ENCODE results near the gene BARX1.
"Not testable (repeated sequence)": the region's sequence is repeated elsewhere in the genome, so short reads cannot be mapped to it uniquely, and the experiment has no call there.

BARX1 gene, protein sequence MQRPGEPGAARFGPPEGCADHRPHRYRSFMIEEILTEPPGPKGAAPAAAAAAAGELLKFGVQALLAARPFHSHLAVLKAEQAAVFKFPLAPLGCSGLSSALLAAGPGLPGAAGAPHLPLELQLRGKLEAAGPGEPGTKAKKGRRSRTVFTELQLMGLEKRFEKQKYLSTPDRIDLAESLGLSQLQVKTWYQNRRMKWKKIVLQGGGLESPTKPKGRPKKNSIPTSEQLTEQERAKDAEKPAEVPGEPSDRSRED

DNA sequence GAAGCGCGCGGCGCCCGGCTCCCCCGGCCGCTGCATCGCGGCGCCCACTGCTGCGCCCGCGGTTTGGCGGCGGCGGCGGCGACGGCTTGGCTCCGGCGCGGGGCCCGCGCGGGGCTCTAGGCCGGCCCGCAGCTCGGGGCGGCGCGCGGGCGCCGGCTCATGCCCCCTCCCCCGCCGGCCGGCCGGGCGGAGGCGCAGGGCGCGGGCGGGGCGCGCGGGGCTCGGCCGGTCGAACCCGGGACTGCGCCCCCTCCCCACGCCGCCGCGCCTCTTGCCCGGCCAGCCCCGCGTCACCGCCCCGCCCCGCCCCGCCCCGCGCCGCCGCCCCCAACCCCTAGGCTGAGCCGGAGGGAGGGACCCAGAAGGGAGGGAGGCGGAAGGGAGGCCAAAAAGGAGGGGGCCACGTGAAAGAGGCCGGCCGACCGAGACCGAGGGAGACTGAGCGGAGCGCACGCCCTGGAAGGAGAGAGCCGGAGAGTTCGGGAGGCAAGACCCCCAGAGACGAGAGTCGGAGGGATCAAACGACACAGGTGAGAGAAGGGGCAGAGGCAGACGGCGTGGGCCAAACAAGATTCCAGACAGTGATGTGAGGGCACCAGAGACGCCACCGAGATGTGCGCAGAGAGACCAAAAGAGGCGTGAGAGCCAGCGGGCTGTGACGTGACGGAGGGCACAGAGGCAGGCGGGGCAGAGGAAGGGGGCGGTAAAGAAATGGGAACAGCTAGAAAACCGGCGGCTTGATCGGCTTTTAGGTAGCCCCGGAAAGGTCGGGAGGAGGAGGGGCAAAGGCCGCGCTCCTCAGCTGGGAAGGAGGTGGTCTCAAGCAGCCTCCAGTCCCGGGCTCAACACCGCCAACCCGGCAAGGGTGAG is at the start of gene BARX1:
BARX1 (minus strand) TSS at position 245 of the 870 bp plus-strand sequence; CDS start at position 36, 209 bp downstream.
- no peak for DNase-seq (ENCODE audit: low read depth, low spot score)

DNA sequence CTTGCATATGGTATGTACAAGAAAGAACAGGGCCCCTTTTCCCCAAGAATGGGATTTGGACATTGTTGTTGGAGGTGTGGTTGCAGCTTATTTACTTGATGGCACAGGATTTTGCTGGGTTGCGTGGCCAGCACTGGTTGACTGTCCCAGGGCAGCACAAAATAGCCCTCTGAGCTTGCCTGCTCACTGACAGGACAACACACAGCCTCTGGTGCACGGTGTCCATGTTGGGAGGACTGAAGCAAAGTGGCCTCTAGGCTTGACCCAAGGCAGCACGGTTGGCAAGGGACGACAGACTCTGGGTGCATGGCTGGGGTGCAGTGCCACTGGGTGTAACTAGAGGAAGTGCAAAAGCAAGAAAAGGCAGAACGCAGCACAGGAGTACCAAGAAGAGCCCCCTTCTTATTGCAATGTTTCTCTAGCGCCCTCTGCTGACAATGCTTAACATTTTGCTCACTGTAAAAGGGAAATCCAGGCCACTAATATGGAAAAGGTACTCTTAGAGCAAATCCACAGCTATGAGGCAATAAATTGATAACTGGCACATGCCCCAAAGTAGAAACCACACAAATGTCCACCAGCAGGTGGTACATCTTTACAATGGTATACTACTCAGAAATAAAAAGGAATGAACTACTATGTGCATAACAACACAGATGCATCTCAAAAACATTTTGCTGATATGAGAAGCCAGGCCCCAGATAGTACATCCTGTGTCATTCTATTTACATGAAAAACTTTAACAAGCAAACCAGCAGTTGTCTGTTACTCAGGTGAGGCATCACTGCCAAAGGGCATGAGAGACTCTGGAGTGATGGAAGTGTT is 47.4 kb upstream of the BARX1 start:
- no peak for DNase-seq (ENCODE audit: low read depth, low spot score)

DNA sequence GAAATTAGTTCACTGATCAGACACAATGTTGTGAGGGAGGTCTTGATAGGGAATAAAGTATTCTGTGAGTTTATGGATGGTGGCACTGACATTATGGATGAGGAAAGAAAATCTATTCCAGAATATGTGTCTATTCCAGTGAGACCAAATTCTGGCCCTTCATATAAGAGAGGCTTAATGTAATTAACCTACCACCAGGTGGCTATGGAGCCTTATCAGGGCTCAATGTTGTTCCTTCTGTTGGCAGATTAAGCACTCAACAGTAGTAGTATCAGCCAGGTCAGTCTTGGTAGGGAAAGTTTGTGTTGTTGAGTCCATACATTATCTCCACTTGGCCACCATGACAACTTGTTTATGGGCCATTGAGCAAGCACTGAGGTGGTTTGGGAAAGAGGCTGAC is 41.7 kb upstream of the BARX1 start:
- no peak for DNase-seq (ENCODE audit: low read depth, low spot score)

DNA sequence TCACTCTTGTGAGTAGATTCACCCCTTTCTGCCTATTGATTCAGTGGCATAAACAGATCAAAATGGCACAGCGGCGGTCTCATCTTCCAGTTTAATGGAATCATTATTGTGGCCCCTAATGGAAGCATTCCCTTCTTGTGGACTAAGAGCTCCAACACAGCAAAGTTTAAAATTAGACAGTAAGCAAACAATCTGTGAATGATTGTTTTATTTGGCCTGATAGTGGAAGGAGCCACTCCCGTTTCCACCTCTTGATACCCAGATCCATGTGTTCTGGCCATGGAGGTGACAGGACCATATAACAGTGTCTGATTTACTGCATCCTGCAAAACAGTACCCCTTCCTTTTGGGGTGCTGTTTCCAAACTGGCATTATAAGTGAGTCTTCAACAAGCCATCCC is 41.2 kb upstream of the BARX1 start:
- no peak for DNase-seq (ENCODE audit: low read depth, low spot score)

DNA sequence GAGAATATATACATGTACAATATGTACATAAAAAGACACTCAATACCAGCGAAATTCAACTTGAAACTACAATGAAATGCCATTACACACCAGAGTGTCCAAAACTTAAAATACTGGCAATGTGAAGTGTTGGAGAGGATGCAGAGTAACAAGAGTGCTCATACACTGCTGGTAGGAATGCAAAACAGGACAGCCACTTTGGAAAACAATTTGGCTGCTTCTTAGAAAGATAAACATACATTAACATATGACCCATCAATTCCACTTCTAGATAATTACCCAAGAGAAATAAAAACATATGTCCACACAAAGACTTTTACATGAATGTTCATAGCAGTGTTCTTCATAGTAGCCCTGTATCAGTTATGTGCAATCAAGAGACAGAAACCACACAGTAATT is 39.4 kb upstream of the BARX1 start:
- DNase-seq (ENCODE audit: low read depth, low spot score), result no peak

DNA sequence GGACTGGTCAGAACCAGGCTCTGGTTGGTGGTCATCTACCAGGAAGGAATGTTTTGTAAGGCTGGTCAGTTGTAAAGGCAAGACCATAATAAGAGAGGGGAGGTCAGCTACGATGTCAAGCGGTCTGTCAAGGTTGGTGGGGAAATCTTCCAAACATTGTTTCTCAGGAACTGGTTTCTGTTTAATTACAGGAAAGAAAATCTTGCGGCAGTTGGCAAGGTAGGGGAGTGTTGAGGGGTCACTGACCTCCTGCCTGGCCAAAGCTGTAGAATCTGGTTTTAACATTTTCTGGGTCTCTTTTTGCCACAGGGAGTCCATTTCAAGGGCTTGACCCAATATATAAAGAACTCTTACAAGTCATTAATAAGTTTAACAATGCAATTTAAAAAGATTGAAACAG is 39.0 kb upstream of the BARX1 start:
- no peak for DNase-seq (ENCODE audit: low read depth, low spot score)

DNA sequence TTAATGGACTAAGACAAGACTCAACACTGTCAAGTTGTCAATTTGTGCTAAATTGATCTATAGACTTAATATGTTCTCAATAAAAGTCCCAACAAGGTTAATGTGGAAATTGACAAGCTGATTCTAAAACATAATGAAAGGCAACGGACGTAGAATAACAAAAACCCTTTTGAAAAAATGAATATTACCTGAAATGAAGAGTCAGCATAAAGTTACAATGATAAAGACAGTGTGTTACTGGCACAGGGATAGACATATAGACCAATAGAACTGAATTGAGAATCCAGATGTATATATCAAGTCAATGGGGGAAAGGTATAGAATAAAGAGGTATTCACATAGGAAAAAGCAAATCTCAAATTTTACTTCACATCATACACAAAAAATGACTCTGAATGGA is 37.7 kb upstream of the BARX1 start:
- no peak for DNase-seq (ENCODE audit: low read depth, low spot score)

DNA sequence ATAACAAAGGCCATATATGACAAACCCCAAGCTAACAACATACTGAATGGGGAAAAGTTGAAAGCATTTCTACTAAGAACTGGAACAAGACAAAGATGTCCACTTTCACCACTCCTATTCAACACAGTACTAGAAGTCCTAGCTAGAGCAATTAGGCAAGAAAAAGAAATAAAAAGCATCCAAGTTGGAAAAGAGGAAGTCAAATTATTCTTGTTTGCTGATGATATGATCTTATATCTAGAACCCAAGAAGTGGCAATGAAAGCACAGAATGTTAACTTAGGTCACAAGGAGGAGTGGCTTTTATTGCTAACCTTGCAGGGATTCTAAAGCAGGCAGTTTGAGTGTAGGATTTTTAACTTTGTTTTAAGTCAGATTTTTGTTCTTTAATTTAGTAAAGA is 35.3 kb upstream of the BARX1 start:
- DNase-seq (ENCODE audit: low read depth, low spot score), result no peak

DNA sequence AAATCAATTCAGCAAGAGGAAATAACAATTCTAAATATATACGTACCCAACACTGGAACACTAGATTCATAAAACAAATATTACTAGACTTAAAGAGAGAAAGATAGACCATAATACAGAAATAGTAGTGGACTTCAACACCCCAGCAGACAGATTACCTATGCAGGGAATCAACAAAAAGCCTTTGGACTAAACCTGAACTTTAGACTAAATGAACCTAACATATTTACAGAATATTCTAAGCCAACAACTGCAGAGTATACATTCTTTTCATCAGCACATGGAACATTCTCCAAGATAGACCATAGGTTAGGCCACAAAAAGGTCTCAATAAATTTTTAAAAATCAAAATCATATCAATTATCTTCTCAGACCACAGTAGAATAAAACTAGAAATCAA is 32.9 kb upstream of the BARX1 start:
- DNase-seq (ENCODE audit: low read depth, low spot score), result no peak

DNA sequence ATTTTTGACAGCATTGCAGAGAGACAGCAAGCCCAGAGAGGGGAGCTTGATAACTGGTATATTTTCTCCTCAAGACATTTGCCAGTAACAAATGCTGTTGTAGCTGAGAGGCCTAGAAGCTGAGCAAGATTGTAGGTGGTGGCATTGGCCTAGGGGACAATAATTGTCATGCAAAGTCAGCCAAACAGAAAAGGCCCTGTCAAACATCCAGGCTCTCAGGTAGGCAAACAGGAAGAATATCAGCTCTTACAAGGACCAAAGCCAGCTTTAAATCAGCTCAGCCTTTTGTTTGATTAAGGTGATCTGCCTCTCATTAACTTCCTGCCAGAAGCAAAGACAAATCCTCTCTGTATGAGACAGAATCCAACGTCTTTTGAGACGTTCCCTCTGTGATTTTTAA is 29.7 kb upstream of the BARX1 start:
- no peak for DNase-seq (ENCODE audit: low read depth, low spot score)

DNA sequence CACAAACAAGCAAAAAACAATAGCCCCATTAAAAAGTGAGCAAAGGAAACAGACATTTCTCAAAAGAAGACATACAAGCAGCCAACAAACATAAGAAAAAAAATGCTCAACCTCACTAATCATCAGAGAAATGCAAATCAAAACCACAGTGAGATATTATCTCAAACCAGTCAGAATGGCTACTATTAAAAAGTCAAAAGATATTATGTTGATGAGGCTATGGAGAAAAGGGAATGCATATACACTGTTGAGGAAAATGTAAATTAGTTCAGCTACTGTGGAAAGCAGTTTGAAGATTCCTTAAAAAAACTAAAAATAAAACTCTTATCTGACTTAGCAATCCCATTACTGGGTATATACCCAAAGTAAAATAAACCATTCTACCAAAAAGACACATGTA is 28.7 kb upstream of the BARX1 start:
- DNase-seq (ENCODE audit: low read depth, low spot score), result no peak

DNA sequence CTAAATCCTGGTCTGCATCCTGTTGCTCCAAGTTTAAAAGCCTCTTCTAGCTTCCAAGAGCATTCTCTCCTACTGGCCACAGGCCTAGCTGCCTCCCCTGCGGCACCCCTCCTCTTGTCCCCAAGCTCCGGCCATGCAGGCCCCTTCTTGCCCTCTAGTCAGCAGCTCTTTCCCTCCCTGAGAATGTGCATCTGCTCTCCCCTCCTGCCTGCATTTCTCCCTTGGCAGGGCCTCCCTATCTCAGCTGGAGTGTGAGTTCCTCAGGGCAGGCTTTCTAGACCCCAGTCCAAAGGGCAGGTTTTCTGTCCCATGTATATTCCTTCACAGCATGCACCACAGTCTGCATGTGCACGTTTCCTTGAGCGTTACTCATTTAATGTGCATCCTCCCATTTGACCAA is 24.6 kb upstream of the BARX1 start:
- DNase-seq (ENCODE audit: low read depth, low spot score), result no peak

DNA sequence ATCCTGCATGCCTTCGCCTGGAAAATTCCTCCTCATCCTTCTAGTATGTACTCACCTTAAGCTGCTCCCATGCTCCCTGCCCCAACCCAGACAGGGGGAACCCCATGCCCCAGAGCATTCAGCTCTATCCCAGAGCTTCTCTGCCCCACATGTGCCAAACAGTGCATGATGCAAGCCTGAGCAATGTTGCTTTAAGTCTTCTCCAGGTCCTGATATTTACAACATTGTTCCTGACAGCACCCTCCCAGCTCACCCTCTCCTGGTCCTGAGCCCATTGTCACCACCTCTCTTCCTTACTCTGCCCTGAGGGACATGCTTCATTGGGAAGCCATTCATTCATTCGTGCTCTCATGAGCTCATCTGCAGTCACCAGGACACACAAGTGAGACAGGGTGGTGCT is 23.4 kb upstream of the BARX1 start:
- DNase-seq (ENCODE audit: low read depth, low spot score), result no peak

DNA sequence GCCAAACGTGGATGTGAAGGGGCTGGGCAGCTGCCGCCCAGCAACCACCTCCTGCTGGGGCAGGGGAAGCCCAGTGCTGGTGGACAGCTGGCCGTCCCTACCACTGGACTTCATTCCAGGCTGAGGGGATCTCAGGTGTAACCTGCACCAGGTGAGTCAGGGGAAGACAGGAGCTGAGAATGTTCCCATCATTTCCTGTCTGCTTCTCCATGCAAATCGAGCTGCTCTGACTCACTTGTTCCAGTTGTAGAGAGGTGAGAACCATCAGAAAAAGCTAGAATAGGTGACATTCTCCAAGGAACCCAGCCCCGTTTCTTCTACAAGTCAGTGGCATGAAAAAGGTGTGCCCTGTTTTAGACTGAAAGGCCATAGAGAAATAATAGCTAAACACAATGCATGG is 21.8 kb upstream of the BARX1 start:
- no peak for DNase-seq (ENCODE audit: low read depth, low spot score)

DNA sequence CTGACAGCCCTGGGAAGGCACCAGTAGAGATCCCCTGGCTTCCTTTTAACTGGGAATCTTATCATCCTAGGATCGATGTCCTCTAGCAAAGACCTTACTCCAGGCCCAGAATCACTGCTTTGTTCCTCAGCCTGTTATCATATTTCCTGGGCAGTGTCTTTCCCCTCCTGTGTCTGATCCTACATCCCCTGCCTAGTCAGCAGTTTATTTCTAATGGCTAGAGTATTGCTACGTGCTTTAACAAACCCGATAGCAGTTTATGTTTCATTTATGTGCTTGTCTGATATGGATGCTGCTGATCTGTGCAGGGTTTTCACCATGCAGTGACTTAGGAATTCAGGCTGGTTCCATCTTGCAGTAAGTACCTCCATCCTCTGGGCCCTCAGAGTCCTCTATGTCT is 20.9 kb upstream of the BARX1 start:
- DNase-seq (ENCODE audit: low read depth, low spot score), result no peak

DNA sequence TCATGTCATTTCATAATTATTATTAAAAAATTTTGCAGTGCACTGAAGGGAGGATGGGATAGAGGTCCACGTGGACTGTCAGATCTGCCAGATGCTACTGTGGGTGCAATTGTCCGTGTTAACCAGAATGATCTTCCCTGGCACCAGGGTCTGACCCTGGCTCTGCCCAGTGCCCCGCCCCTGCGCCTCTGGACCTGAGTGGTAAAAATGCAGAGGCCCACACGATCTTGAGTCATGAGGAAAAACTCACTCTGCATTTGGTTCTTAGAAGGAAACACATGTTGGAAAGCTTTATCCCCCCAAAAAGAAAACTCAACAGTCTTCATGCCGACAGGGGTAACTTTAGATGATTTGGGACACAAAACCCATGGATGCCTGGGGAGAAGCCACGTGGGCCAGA is 20.1 kb upstream of the BARX1 start:
- no peak for DNase-seq (ENCODE audit: low read depth, low spot score)

DNA sequence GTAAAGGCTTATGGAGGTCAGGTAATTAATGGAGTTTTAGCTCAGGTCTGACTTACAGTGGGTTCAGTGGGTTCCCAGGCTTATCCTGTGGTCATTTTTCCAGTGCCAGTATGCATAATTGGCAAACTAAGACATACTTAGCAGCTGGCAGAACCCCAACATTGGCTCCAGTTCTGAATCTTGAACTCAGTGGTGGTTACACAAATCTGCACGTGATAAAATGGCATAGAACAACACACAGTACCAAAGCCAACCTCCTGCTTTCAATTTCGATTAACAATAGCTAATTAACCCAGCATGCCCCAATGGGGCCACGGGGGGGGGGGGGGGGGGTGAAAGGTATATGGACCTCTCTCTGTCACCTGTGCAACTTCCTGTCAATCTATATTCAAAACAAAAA is 19.0 kb upstream of the BARX1 start:
- no peak for DNase-seq (ENCODE audit: low read depth, low spot score)

DNA sequence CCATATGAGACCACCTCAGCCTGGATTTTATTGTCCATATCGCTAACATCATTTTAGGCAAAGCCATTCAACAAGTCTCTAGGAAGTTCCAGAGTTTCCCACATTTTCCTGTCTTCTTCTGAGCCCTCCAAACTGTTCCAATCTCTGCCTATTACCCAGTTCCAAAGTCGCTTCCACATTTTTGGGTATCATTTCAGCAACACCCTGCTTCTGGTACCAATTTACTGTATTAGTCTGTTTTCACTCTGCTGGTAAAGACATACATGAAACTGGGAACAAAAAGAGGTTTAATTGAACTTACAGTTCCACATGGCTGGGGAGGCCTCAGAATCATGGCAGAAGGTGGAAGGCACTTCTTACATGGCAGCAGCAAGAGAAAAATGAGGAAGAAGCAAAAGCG is 17.5 kb upstream of the BARX1 start:
- DNase-seq (ENCODE audit: low read depth, low spot score), result not testable (repeated sequence)

DNA sequence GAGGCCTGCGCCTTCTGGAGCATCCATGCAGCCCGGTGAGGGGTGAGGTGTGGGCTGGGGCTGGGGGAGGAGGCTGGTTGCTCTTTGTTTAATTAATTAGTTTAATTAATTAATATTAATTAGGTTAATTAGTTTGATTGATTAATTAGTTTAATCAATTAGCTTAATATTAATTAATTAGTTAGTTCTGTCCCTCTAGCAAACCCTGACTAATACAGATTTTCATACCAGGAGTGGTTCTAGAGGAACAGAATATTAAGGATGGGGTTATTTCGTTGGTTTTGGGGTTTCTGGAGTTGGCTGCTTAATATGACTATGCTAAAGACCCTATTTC is 14.1 kb upstream of the BARX1 start:
- DNase-seq (ENCODE audit: low read depth, low spot score), result no peak

DNA sequence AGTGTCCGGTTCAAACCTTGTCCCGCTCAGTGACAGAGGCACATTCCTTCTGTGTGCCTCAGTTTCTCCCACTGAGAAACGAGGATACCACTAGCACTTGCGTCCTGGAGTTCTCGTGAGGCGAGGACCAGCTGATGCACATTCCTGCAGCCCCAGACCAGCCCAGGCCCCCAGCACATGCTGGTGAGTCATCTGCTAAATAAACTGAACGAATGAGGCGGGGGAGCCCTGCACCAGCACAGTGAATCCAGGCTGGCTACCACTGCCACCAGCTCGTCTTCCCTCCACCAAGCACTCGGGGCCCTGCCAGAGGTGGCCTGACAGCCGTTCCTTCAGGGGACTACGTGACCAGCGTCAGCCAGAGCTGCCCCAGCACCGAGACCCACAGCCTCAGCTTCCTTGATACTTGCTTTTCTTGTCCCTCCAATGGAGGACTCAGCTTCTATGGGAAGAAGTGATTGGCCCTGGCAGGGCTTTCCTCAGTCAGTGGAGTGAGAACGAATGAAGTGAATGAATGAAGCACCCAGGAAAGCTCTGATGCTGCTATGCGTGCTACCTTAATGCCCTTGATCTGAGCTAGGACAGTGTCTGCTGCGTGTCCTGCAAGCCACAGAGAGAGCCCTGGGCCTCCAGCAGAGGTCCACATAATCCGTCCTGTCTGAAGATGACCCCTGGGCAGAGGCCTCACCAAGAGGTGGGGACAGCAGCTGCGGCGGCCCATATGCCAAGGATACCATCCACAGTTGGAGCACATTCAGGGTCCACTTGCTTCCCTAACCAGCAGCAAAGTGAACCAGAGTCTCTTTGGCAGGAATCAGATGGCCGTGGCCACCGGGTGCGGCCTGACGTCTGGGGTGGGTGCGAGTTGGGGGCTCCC is 13.5 kb upstream of the BARX1 start:
- DNase-seq (ENCODE audit: low read depth, low spot score), result no peak

DNA sequence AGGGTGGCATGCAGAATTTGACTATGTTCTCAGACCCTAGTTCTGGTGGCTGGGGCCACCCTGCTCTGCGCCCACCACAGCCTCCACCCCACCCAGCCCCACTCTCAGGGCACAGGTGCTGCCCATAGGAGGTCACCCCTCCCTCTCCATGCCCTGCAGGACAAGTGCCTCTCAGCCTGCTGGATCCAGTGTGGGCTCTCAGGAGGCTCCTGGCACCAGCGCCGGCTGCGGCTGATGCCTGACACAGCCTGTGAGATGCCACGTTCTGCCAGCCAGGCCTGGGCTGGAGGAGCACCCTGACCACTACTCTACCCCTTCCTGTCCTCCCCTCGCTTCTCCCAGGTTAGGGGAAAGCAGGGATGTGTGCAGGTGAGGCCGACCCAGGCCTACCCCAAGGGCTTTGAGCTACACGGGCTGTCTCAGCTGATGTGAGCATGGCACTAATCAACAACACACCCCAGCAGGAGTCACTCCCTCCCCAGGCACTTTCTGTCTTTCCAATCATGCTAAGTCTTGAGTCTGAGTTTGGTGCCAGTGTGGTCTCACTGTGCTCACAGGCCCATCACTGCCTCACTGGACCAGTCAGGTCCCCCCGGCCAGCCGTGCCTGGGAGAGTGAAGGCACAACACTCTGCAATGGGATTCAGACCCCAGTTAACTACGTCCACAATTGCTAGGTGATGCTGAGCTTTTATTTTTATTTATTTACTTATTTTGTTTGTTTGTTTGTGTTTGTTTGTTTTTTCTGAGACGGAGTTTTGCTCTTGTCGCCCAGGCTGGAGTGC is 12.1 kb upstream of the BARX1 start:
- no peak for DNase-seq (ENCODE audit: low read depth, low spot score)
